Stimulated activated CD8-positive, alpha-beta memory T cell treated with anti-CD3 and anti-CD28 coated beads, Interleukin-4, amount 100 ng/mL, for 24 hours (primary cell): ENCODE measurements around the gene CTXND2.
"Not testable (repeated sequence)": the region's sequence is repeated elsewhere in the genome, so short reads cannot be mapped to it uniquely, and the experiment has no call there.

Source experiments
- DNase-seq: peaks from one replicate; pipeline ENCODE4 v3.0.0-alpha.2; 2020; ENCODE audit warnings: low read depth

The CTXND2 gene

GRCh38 chr1:150893336-150893913 lies 6.5 kb downstream of the CTXND2 start:
- DNase-seq = no peak

GRCh38 chr1:150895618-150896017 lies 8.7 kb downstream of the CTXND2 start:
- no peak for DNase-seq

GRCh38 chr1:150899795-150900194 lies 12.9 kb downstream of the CTXND2 start:
- DNase-seq = not testable (repeated sequence)

- DNase-seq = no peak
These were observed 15.4 kb downstream of the CTXND2 start for GRCh38 chr1:150902346-150902745.

- no peak for DNase-seq
These were observed 15.8 kb downstream of the CTXND2 start for GRCh38 chr1:150902751-150903150.

- no peak for DNase-seq
These were observed 18.4 kb downstream of the CTXND2 start for GRCh38 chr1:150905301-150905700.

- DNase-seq = no peak
These were observed 19.4 kb downstream of the CTXND2 start for GRCh38 chr1:150906329-150906728.

- DNase-seq = no peak
These were observed 19.9 kb downstream of the CTXND2 start for GRCh38 chr1:150906813-150907212.

GRCh38 chr1:150909585-150910180 lies 22.7 kb downstream of the CTXND2 start:
- no peak for DNase-seq

- DNase-seq = no peak
These were observed 25.7 kb downstream of the CTXND2 start for GRCh38 chr1:150912623-150913022.

- DNase-seq = no peak
These were observed 30.5 kb downstream of the CTXND2 start for GRCh38 chr1:150917387-150917786.

- DNase-seq = peak; percentile 63
These were observed 35.6 kb downstream of the CTXND2 start for GRCh38 chr1:150922519-150922975.

- DNase-seq = no peak
These were observed 38.1 kb downstream of the CTXND2 start for GRCh38 chr1:150925080-150925479.

GRCh38 chr1:150926097-150926741 lies 39.3 kb downstream of the CTXND2 start, which contains the start of gene SETDB1:
SETDB1 (plus strand) TSS chr1:150926363; CDS start chr1:150927715, 1,352 bp downstream.
- DNase-seq = peak; percentile 90

GRCh38 chr1:150927624-150928023 lies 40.7 kb downstream of the CTXND2 start:
- no peak for DNase-seq

- DNase-seq = no peak
These were observed 41.4 kb downstream of the CTXND2 start for GRCh38 chr1:150928286-150928685.

- DNase-seq = not testable (repeated sequence)
These were observed 41.8 kb downstream of the CTXND2 start for GRCh38 chr1:150928775-150929174.

GRCh38 chr1:150931773-150932172 lies 44.8 kb downstream of the CTXND2 start:
- DNase-seq = no peak

- no peak for DNase-seq
These were observed 57.9 kb downstream of the CTXND2 start for GRCh38 chr1:150944856-150945255.

GRCh38 chr1:150954708-150955107 lies 67.8 kb downstream of the CTXND2 start:
- no peak for DNase-seq

- no peak for DNase-seq
These were observed 68.3 kb downstream of the CTXND2 start for GRCh38 chr1:150955280-150955679.

- DNase-seq = no peak
These were observed 70.7 kb downstream of the CTXND2 start for GRCh38 chr1:150957666-150958065.

- DNase-seq = no peak
These were observed 73.7 kb downstream of the CTXND2 start for GRCh38 chr1:150960646-150961045.
